GM12891 (cell line): ENCODE results near the gene TCAF2.
"Not testable (repeated sequence)": the region's sequence is repeated elsewhere in the genome, so short reads cannot be mapped to it uniquely, and the experiment has no call there.

ENCODE experiments used
- PAX5 ChIP-seq: IDR thresholded peaks from 2 replicates; pipeline ENCODE4 v1.6.1; 2011; ENCODE audit warnings: low read length, moderate library complexity, mild to moderate bottlenecking; ENCODE audit not compliant: insufficient read depth, severe bottlenecking
- POLR2A ChIP-seq: IDR thresholded peaks from 2 replicates; pipeline ENCODE4 v1.6.1; 2011; ENCODE audit warnings: low read depth, low read length, control low read depth
- POLR2AphosphoS5 ChIP-seq: IDR thresholded peaks from 2 replicates; pipeline ENCODE4 v1.6.1; 2011; ENCODE audit warnings: low read depth, low read length, control low read depth
- POU2F2 ChIP-seq: IDR thresholded peaks from 2 replicates; pipeline ENCODE4 v1.6.1; 2011; ENCODE audit warnings: low read depth, mild to moderate bottlenecking, control low read depth, low read length, moderate library complexity
- SPI1 ChIP-seq: IDR thresholded peaks from 2 replicates; pipeline ENCODE4 v1.6.1; 2011; ENCODE audit warnings: low read depth, low read length, control low read depth
- TAF1 ChIP-seq: IDR thresholded peaks from 2 replicates; pipeline ENCODE4 v1.6.1; 2011; ENCODE audit warnings: low read depth, low read length, control low read depth

- not testable (repeated sequence) for TF ChIP-seq POLR2AphosphoS5, POLR2A, TAF1, SPI1, POU2F2, PAX5
Observed at GRCh38 chr7:143606088-143606487, 14.7 kb upstream of the TCAF2 start.
